DND-41 (cell line): ENCODE measurements around the gene ALOX12.

ENCODE experiments used
- EZH2 ChIP-seq: IDR thresholded peaks from 3 replicates; pipeline ENCODE4 v1.6.1; 2012; ENCODE audit warnings: borderline replicate concordance, low read depth, mild to moderate bottlenecking, moderate library complexity, low read length, inconsistent platforms; ENCODE audit not compliant: severe bottlenecking
- TF ChIP-seq, protein P1 (sequence below): IDR thresholded peaks from 2 replicates; pipeline ENCODE4 v1.5.1; 2012; ENCODE audit warnings: borderline replicate concordance, low read length, moderate library complexity, mild to moderate bottlenecking; ENCODE audit not compliant: poor library complexity, severe bottlenecking; ENCODE audit errors: extremely low read depth

DNA sequence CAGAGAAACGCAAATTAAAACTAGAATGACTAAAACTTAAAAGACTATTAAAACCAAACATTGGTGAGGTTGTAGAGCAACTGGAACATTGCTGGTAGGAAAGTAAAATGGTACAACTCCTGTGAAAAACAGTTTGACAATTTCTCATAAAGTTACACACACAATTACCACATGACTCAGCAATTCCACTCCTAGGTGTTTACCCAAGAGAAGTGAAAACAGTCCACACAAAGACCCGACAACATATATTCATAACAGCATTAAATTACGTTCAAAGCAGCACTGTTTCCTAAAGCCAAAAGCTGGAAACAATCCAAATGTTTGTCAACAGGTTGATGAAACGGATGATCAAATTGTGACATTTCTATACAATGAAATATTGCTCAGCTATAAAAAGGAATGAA, 26.5 kb upstream of the ALOX12 start:
- TF ChIP-seq, protein P1, sequence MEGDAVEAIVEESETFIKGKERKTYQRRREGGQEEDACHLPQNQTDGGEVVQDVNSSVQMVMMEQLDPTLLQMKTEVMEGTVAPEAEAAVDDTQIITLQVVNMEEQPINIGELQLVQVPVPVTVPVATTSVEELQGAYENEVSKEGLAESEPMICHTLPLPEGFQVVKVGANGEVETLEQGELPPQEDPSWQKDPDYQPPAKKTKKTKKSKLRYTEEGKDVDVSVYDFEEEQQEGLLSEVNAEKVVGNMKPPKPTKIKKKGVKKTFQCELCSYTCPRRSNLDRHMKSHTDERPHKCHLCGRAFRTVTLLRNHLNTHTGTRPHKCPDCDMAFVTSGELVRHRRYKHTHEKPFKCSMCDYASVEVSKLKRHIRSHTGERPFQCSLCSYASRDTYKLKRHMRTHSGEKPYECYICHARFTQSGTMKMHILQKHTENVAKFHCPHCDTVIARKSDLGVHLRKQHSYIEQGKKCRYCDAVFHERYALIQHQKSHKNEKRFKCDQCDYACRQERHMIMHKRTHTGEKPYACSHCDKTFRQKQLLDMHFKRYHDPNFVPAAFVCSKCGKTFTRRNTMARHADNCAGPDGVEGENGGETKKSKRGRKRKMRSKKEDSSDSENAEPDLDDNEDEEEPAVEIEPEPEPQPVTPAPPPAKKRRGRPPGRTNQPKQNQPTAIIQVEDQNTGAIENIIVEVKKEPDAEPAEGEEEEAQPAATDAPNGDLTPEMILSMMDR, result no peak
- TF ChIP-seq EZH2, result no peak
